HCT116 (cell line): ENCODE measurements around the gene DLG2. TPM values are rescaled to one million over a fixed set of nuclear protein-coding genes. Genes with fewer than 3 reads are reported as not detected.

Experiments used
- ATAC-seq: fragments of 200-7000 bp; cut with Tn5 transposase; 2 replicates; pipeline ENCODE4 v1.9.1; 2020; ENCODE audit warnings: mild to moderate bottlenecking, moderate library complexity
- BruUV-seq: library from RNA; stranded (reverse); fragments of 400-500 nt; replicated peaks from 2 replicates; lab custom pipeline; 2021; lab: Mats Ljungman, UMichigan
- CTCF ChIA-PET: fragments of 300-600 bp; sonication (Branson Sonifier 250); formaldehyde crosslinking; loops from one replicate; lab custom pipeline; 2021; ENCODE audit warnings: antibody characterized with exemption; lab: Charles Lee
- POLR2A ChIA-PET: fragments of 300-600, 350-600 bp; sonication (Branson Sonifier 250); formaldehyde crosslinking; loops from one replicate; lab custom pipeline; 2021; ENCODE audit warnings: antibody characterized with exemption; lab: Charles Lee
- RAD21 ChIA-PET, 2 experiments: fragments of 300-600 bp; sonication (Branson Sonifier 250); formaldehyde crosslinking; loops; one replicate each; lab custom pipeline; 2023; ENCODE audit warnings: low total read pairs in 2 of 2; ENCODE audit not compliant: uncharacterized antibody in 2 of 2, unreplicated experiment in 2 of 2, low non-redundant PET in 1 of 2; lab: Charles Lee
- DNase-seq: peaks from one replicate; pipeline ENCODE4 v3.0.0-alpha.2; 2010; ENCODE audit warnings: low read depth, low spot score
- H2AFZ ChIP-seq: fragments of 200-600 bp; shearing (Covaris generic), sonication (generic); 2 replicates; pipeline ENCODE4 v1.6.1; 2017; ENCODE audit warnings: low read depth, mixed run types, mixed read lengths, antibody characterized with exemption, low read length; ENCODE audit not compliant: poor library complexity, severe bottlenecking
- H3K27ac ChIP-seq: 2 replicates; pipeline ENCODE4 v1.5.1; 2012; ENCODE audit warnings: low read depth, low read length
- H3K27me3 ChIP-seq: fragments of 200-600 bp; sonication (generic); 2 replicates; pipeline ENCODE4 v1.6.1; 2016; ENCODE audit warnings: mixed run types, low read length, mixed read lengths; ENCODE audit not compliant: insufficient read depth
- H3K36me3 ChIP-seq, 2 experiments: fragments of 200-500 bp in 1 of 2; fragments of 200-600 bp in 1 of 2; sonication (Bioruptor generic) in 1 of 2; sonication (generic) in 1 of 2; 2 replicates each; pipeline versions ENCODE4 v1.5.1 to v1.6.1; 2014 to 2016; ENCODE audit warnings: low read length in 2 of 2, inconsistent platforms in 1 of 2, mixed read lengths in 1 of 2, mixed run types in 1 of 2; ENCODE audit not compliant: insufficient read depth in 2 of 2, control insufficient read depth in 1 of 2
- H3K4me1 ChIP-seq, 2 experiments: fragments of 200-600 bp in 1 of 2; sonication (generic) in 1 of 2; 2 replicates each; pipeline versions ENCODE4 v1.5.1 to v1.6.1; 2012 to 2017; ENCODE audit warnings: low read length in 2 of 2, inconsistent platforms in 1 of 2, mild to moderate bottlenecking in 1 of 2, mixed read lengths in 1 of 2, mixed run types in 1 of 2, moderate library complexity in 1 of 2; ENCODE audit not compliant: insufficient read depth in 2 of 2, control insufficient read depth in 1 of 2
- H3K4me2 ChIP-seq: fragments of 200-600 bp; sonication (generic); 2 replicates; pipeline ENCODE4 v1.6.1; 2017; ENCODE audit warnings: mixed run types, low read length, mixed read lengths
- H3K4me3 ChIP-seq, 2 experiments: fragments of 200-600 bp in 1 of 2; sonication (generic) in 1 of 2; replicated peaks in 1 of 2; 2 replicates each; pipeline ENCODE4 v1.5.1; 2011 to 2016; ENCODE audit warnings: low read length in 2 of 2, control low read depth in 1 of 2, low read depth in 1 of 2, mild to moderate bottlenecking in 1 of 2, mixed read lengths in 1 of 2, mixed run types in 1 of 2
- H3K79me2 ChIP-seq: fragments of 200-600 bp; sonication (generic); 2 replicates; pipeline ENCODE4 v1.6.1; 2017; ENCODE audit warnings: mild to moderate bottlenecking, mixed run types, low read length, moderate library complexity, mixed read lengths; ENCODE audit not compliant: insufficient read depth
- H3K9ac ChIP-seq: fragments of 200-600 bp; sonication (generic); 2 replicates; pipeline ENCODE4 v1.6.1; 2016; ENCODE audit warnings: low read length, mixed read lengths
- H3K9me2 ChIP-seq: fragments of 200-600 bp; sonication (generic), shearing (Covaris generic); 2 replicates; pipeline ENCODE4 v1.6.1; 2017; ENCODE audit warnings: mixed run types, mild to moderate bottlenecking, moderate library complexity; ENCODE audit not compliant: insufficient read depth
- H3K9me3 ChIP-seq, 2 experiments: fragments of 200-500 bp in 1 of 2; fragments of 200-600 bp in 1 of 2; sonication (Bioruptor generic) in 1 of 2; sonication (generic) in 1 of 2; 2 replicates each; pipeline ENCODE4 v1.6.1; 2014 to 2017; ENCODE audit warnings: low read length in 2 of 2, mixed read lengths in 2 of 2, inconsistent platforms in 1 of 2, low read depth in 1 of 2, mild to moderate bottlenecking in 1 of 2, mixed run types in 1 of 2, moderate library complexity in 1 of 2; ENCODE audit not compliant: control insufficient read depth in 1 of 2, insufficient read depth in 1 of 2
- H4K20me1 ChIP-seq: fragments of 200-600 bp; sonication (generic), shearing (Covaris generic); 2 replicates; pipeline ENCODE4 v1.6.1; 2017; ENCODE audit warnings: mixed run types, mild to moderate bottlenecking, moderate library complexity; ENCODE audit not compliant: insufficient read depth
- ATF3 ChIP-seq: IDR thresholded peaks from 2 replicates; pipeline ENCODE4 v1.6.1; 2012
- CEBPB ChIP-seq: IDR thresholded peaks from 2 replicates; pipeline ENCODE4 v1.6.1; 2012; ENCODE audit warnings: low read depth
- ELF1 ChIP-seq: IDR thresholded peaks from 2 replicates; pipeline ENCODE4 v1.6.1; 2012; ENCODE audit warnings: low read depth, borderline replicate concordance
- EZH2phosphoT487 ChIP-seq: fragments of 200-600 bp; IDR thresholded peaks from 2 replicates; pipeline ENCODE4 v1.6.1; 2018; ENCODE audit warnings: antibody characterized with exemption, borderline replicate concordance
- FOSL1 ChIP-seq: IDR thresholded peaks from 2 replicates; pipeline ENCODE4 v1.6.1; 2012; ENCODE audit warnings: low read depth
- JUND ChIP-seq: IDR thresholded peaks from 2 replicates; pipeline ENCODE4 v1.6.1; 2012
- POLR2A ChIP-seq: IDR thresholded peaks from 2 replicates; pipeline ENCODE4 v1.7.0; 2011; ENCODE audit warnings: borderline replicate concordance; ENCODE audit not compliant: insufficient read depth, insufficient read length; ENCODE audit errors: extremely low read depth
- POLR2AphosphoS5 ChIP-seq: IDR thresholded peaks from 2 replicates; pipeline ENCODE4 v1.6.1; 2011; ENCODE audit warnings: mild to moderate bottlenecking, low read depth, low read length, moderate library complexity
- REST ChIP-seq: IDR thresholded peaks from 2 replicates; pipeline ENCODE4 v1.6.1; 2012; ENCODE audit warnings: low read depth
- SRF ChIP-seq: IDR thresholded peaks from 2 replicates; pipeline ENCODE4 v1.6.1; 2012; ENCODE audit warnings: low read depth
- TCF7L2 ChIP-seq: IDR thresholded peaks from 2 replicates; pipeline ENCODE4 v1.7.0; 2011; ENCODE audit warnings: borderline replicate concordance, inconsistent platforms; ENCODE audit not compliant: insufficient read depth, insufficient read length; ENCODE audit errors: extremely low read depth
- YY1 ChIP-seq: IDR thresholded peaks from 2 replicates; pipeline ENCODE4 v1.6.1; 2011; ENCODE audit warnings: low read length, low read depth, moderate library complexity, mild to moderate bottlenecking; ENCODE audit not compliant: insufficient replicate concordance; ENCODE audit errors: extremely low read depth
- intact Hi-C: fragments of 100-400 bp; cut with micrococcal nuclease; formaldehyde crosslinking; loops from 2 replicates; pipeline ENCODE4 v1.10.0; 2022
- total RNA-seq: library from RNA; stranded (reverse); gene quantifications from one replicate; pipeline ENCODE4 v1.2.1, GENCODE V29; 2021; ENCODE audit not compliant: unreplicated experiment

Gene DLG2
- total RNA-seq, 1 experiment from 2014 or later, result 2.4 TPM

GRCh38 chr11:83544846-83545245 lies 2082.3 kb downstream of the DLG2 start:
- H3K36me3 ChIP-seq, result no peaks in the 10 kb centered on the region
- ChIA-PET RAD21 (no interaction called here), CTCF (no interaction called here)
- no TSS peak for BruUV-seq
- H3K4me1 ChIP-seq, result no peaks in the 10 kb centered on the region
- no peaks in the 10 kb centered on the region for H3K79me2 ChIP-seq
- H3K27ac ChIP-seq, result no peak overlapping the region
- no peaks in the 10 kb centered on the region for H3K9me3 ChIP-seq
- intact Hi-C loops, result no loop called here
- peaks cover 43% of the 10 kb centered on the region for H3K27me3 ChIP-seq
- H3K4me2 ChIP-seq, result no peak overlapping the region
- no peak for ATAC-seq
- no peaks in the 10 kb centered on the region for H3K9me2 ChIP-seq
- H4K20me1 ChIP-seq, result no peaks in the 10 kb centered on the region
- no peak for DNase-seq
- no peak overlapping the region for H3K9ac ChIP-seq
- TF ChIP-seq POLR2A, result no peak
- TF ChIP-seq POLR2AphosphoS5, result no peak
- TF ChIP-seq CEBPB, result no peak
- no peak for TF ChIP-seq JUND
- no peak for TF ChIP-seq FOSL1
- TF ChIP-seq ATF3, result no peak
- TF ChIP-seq EZH2phosphoT487, result no peak
- no peak for TF ChIP-seq YY1
- no peak for TF ChIP-seq ELF1
- no peak for TF ChIP-seq TCF7L2
- no peak for TF ChIP-seq REST
- no peak for TF ChIP-seq SRF
- TF ChIP-seq, all 23 proteins: peak for 0
- Histone ChIP-seq H2AFZ (no peak overlapping the region), H3K4me3 (no peak overlapping the region)
- POLR2A ChIA-PET, result no interaction called here
